COLO668 (cell line): ENCODE measurements around the gene PLCB4.

Source experiments
- DNase-seq: peaks from one replicate; lab custom pipeline; 2025; ENCODE audit not compliant: unreplicated experiment; lab: John Stamatoyannopoulos, UW

Gene PLCB4

GRCh38 chr20:9100691-9101090, 31.8 kb downstream of the PLCB4 start:
- no peak for DNase-seq

- DNase-seq, result no peak
These were observed 33.6 kb downstream of the PLCB4 start for GRCh38 chr20:9102456-9102855.

DNA sequence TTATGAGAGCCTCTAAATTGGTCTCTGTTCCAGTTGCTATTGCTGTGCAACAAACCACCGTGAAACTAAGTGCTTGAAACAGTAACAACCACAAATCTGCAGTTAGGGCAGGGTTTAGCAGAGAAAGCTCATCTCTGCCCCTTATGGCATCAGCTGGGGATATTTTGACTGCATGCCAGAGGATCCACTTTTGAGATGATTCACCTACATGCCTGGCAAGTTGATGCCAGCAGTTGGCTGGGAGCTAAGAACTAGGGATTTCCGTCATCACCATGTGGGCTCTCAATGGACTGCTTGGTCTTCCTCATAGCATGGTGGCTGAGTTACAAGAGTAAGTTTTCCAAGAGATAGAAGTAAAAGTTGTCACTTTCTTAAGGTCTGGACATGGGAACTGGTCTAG, 35.1 kb downstream of the PLCB4 start:
- no peak for DNase-seq

DNA sequence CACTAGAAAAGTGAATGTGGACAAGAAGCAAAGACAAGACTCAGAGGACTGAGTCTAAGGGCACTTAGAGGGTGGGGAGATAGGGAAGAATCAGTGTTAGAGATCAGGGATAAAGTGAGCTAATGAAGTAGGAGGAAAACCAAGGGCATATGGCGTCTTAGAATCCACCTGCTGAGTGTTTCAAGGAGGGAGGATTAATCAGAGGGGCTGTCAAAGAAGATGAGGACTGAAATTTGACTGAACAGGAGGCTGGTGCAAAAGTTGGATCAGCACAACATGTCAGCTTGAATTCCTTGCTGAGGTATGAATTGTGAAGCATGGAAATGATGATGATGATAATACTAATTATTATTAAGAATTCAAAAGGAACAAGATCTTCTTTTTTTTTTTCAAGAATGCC, 39.4 kb downstream of the PLCB4 start:
- DNase-seq, result no peak

DNA sequence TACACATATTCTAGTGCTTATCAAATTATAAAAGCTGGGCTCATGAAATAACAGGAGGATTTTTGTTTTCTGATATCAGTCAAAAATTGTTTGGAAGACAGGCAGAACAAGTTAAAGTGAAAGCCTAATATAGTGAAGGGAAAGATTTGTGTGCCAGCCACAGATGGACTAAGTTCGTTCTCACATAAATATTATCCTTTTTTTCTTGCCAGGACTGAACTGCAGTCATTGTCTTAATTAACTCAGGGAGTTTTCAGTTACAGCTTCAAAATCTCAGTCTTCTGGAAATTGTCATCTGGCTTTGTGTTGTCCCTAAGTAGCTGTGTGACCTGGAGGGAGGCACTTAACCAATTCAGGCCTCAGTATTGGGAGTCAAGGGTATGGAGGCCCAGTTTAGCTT, 40.7 kb downstream of the PLCB4 start:
- DNase-seq, result no peak

GRCh38 chr20:9110365-9110764, 41.5 kb downstream of the PLCB4 start:
- DNase-seq, result no peak

DNA sequence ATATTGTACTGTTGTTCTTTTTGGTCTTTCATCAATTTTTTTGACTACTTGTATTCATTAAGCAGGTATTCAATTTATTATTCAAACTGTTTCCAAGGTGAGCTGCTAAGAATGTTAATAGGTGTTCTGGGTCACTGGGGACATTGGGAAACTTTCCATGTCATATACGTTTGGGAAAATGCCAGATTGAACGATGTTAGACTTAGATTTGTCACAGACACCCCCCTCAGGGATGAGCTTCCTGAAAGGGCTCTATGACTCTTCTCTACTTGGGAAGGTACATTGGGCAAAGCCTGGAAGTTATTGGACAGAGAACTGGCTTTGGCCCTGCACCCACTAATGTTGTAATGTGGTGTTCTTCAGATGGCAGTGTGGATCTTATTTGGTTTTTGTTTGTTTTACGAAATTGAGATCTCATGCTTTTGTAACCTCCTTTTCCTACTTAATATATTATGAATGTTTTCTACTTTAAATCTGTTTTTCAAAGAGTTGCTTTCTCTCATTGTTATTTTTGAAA, 42.1 kb downstream of the PLCB4 start:
- no peak for DNase-seq

DNA sequence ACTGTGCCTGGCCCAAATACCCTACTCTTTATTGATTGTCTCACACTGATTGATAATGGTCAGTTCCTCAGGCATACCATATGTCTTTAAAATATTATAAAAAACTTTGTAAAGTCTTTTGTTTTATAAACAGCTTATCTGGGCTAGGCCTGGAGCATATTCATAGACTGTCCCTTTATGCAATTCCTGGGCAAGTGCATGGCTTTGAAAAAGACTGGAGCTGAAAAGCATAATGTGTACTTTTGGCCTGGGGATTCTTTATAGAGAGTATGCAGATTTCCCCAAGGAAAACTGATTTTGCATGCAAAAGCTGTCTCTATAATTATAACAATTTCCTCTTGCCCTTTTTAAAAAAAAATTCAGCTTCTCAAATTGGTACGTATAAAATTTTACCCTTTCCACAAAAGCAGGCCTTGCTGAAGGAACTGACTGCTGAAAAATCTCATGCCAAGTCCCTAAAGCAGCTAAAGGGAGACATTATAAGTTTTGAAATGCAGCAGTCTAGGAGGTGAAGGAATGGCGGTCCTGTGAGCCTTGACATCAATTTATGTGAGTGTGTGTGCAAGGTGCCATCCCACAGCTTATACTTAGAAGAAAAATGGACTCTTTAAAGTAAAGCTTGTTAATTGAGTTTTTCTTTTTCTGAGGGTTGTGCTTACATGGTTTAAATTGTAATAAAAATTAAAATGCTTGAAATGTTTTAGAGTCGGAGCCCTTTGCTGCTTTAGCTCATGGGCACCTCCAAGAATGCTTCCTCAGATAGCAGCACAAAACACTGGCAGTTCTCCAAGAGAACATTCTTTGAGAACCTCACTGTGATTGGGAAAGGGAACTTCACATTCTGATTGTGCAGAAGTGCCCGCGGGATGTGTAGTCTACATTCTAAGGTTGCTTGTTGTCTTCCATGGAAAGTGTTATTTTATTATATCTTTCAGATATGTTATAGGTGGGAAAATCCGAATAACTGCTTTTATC, 43.9 kb downstream of the PLCB4 start:
- DNase-seq, result no peak

DNA sequence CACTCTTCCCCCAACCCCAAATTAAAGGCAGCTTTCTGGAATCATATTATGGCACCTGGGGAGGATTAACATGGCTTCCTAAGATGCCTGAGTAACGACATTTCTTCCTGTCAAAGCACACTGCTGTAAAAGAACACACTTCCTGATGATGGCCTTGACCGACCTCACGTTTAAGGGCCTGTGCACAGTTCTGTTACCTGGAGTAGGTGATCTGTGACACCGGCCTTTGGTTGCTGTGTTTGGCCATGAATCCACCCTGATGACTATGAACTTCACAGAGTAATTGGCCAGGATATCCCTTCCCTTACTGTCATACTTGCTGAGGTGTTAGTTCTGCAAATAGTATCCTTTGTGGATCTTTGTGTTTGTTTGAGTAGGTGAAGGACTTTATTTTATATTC, 45.8 kb downstream of the PLCB4 start:
- no peak for DNase-seq

DNA sequence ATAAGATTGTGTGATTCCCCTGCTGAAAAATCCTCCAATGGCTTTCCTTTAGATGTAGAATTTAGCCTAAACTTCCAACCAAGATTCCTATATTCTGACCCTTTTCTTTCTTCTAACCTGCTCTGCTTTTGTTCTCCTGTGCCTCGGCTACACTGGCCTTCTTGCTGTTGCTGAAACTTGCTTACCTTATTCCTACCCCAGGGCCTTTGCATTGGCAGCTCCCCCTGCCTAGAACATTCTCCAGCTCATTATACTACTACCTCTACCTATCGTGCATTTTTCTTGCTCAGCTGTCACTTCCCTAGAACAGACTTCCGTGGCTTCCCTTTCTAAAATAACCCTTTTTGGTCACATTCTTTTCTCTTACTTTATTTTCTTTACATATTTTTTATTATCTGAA, 48.7 kb downstream of the PLCB4 start:
- no peak for DNase-seq

DNA sequence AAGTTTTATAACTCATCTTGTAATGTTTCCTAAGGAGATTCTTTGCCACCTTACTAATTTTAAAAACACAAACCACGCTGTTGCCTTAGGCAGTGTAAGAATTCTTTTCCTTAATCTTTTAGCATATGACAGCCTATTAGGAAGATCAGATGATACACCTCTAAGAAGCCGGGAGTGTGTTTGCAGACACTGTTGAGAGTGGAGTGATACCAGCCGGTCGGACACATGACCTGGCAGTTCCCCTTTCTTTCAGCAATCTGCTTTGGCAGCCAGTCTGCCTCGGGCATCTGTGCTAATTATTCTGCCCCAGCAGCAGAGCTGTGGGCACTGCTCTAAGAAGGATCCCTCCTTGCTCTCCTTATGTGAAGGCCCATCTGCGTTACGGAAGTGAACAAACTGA, 50.9 kb downstream of the PLCB4 start:
- DNase-seq, result no peak

DNA sequence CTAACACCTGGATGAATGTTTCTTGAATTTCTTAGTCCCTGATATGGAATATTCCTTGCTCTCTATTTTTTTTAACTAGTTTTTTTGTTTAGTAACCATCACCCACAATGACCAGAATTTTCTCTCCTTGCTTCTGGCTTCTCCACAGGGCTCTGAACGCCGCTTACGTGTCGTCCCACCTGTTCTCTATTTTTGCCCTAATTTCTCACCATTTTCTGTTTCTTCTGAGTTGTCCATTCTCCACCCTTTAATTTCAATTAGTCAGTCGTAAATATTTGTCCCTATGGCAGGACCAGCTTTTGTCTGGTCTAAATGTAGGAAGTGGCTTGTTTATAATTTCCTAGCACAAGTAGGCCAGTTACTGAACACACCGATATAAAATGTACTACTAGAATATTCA, 52.3 kb downstream of the PLCB4 start:
- DNase-seq, result no peak

GRCh38 chr20:9122571-9122970, 53.7 kb downstream of the PLCB4 start:
- no peak for DNase-seq

DNA sequence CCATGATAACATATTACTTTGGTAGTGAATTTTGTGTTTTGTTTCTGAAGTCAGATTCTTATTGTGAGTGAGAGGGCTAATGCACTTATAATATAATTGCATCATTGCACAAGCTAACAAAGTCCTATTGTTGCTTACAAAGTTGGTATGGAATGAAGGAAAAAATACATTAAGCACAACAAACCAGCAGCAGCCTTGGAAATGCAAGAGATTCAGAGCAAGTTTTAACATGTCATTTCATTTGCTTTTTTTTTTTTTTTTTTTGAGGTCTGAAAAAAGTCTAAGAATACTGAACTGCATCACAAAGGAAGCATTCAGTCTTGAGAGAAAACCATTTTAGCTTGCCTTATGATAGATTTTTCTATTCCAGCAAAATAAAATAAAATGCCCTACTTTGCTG, 57.6 kb downstream of the PLCB4 start:
- no peak for DNase-seq

- no peak for DNase-seq
These were observed 59.7 kb downstream of the PLCB4 start for GRCh38 chr20:9128568-9128967.

DNA sequence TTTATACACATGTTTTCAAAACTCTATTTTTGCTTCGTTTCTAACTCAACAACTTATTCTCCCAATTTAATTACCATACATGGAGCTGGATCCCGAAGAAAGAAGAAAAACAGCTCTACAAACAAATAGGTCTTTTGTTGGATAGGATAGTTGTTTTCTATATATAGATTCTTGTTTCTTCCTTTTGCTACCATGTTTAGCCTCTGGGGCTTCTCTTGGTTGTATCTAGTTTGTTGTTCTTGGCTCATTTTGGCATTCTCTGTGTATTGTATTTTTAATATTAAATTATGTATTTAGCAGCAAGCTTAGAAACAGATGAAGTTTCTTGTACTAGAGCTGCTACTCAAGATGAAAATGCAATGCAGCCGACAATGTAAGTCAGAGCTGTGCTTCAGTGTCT, 60.9 kb downstream of the PLCB4 start:
- no peak for DNase-seq

DNA sequence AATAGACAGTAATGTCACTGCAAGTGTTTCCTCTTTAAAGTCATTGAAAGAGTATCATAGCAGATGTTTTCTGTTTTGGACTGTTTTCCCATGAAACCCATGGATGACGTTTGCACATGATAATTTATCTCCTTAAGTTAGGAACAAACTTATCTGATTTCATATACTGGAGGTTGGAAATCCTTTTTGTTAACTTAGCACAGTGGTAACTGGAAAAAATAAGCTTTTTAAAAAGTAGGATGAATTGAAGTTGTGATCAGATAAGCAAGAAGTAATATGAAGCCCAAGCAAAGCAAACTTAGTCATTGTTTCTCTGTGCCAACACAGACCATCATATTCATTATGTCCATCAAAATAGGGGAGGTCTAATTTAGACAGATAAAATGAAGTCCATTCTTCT, 61.6 kb downstream of the PLCB4 start:
- DNase-seq, result no peak

GRCh38 chr20:9131841-9132240, 63.0 kb downstream of the PLCB4 start:
- no peak for DNase-seq

GRCh38 chr20:9134346-9134745, 65.5 kb downstream of the PLCB4 start:
- no peak for DNase-seq

- no peak for DNase-seq
These were observed 67.2 kb downstream of the PLCB4 start for GRCh38 chr20:9136114-9136513.

- DNase-seq, result no peak
These were observed 68.1 kb downstream of the PLCB4 start for GRCh38 chr20:9137001-9137400.

- no peak for DNase-seq
These were observed 70.4 kb downstream of the PLCB4 start for GRCh38 chr20:9139106-9139833.
